ENCODE data around the gene PDIA5.

The PDIA5 gene

GRCh38 chr3:123020709-123021108 is 46.1 kb upstream of the PDIA5 start:
- TF ChIP-seq CTCF (conservative IDR thresholded peaks at IDR 0.05; ENCODE audit: low read depth, low read length), result no peak
- no peaks in the 10 kb centered on the region for H4K20me1 ChIP-seq (ENCODE audit: insufficient read depth)
- no peak overlapping the region for H2AFZ ChIP-seq (ENCODE audit: low read depth)
- H3K4me2 ChIP-seq, result no peak overlapping the region
- no peaks in the 10 kb centered on the region for H3K79me2 ChIP-seq (ENCODE audit: insufficient read depth, low read depth)
- H3K4me3 ChIP-seq (IDR thresholded peaks at IDR 0.05; ENCODE audit: insufficient read depth, low read depth, low read length), result no peak overlapping the region
- no peaks in the 10 kb centered on the region for H3K4me1 ChIP-seq (ENCODE audit: low read depth, poor library complexity, severe bottlenecking)
- H3K9ac ChIP-seq, result no peak overlapping the region
- H3K27ac ChIP-seq, result no peak overlapping the region
- no peaks in the 10 kb centered on the region for H3K27me3 ChIP-seq (ENCODE audit: insufficient read depth, low read depth)
- no peaks in the 10 kb centered on the region for H3K36me3 ChIP-seq (ENCODE audit: insufficient read depth)

GRCh38 chr3:123021388-123021787 is 45.4 kb upstream of the PDIA5 start:
- no peak for TF ChIP-seq CTCF (conservative IDR thresholded peaks at IDR 0.05; ENCODE audit: low read depth, low read length)
- H3K4me3 ChIP-seq (IDR thresholded peaks at IDR 0.05; ENCODE audit: insufficient read depth, low read depth, low read length), result no peak overlapping the region
- no peaks in the 10 kb centered on the region for H3K79me2 ChIP-seq (ENCODE audit: insufficient read depth, low read depth)
- H3K4me2 ChIP-seq, result no peak overlapping the region
- no peak overlapping the region for H3K9ac ChIP-seq
- H3K4me1 ChIP-seq (ENCODE audit: low read depth, poor library complexity, severe bottlenecking), result no peaks in the 10 kb centered on the region
- H3K27me3 ChIP-seq (ENCODE audit: insufficient read depth, low read depth), result no peaks in the 10 kb centered on the region
- H4K20me1 ChIP-seq (ENCODE audit: insufficient read depth), result no peaks in the 10 kb centered on the region
- no peaks in the 10 kb centered on the region for H3K36me3 ChIP-seq (ENCODE audit: insufficient read depth)
- no peak overlapping the region for H3K27ac ChIP-seq
- H2AFZ ChIP-seq (ENCODE audit: low read depth), result no peak overlapping the region

- H4K20me1 ChIP-seq (ENCODE audit: insufficient read depth), result no peaks in the 10 kb centered on the region
- H3K9ac ChIP-seq, result no peak overlapping the region
- H3K4me2 ChIP-seq, result no peak overlapping the region
- H3K79me2 ChIP-seq (ENCODE audit: insufficient read depth, low read depth), result no peaks in the 10 kb centered on the region
- H3K4me1 ChIP-seq (ENCODE audit: low read depth, poor library complexity, severe bottlenecking), result no peaks in the 10 kb centered on the region
- no peaks in the 10 kb centered on the region for H3K27me3 ChIP-seq (ENCODE audit: insufficient read depth, low read depth)
- TF ChIP-seq CTCF (conservative IDR thresholded peaks at IDR 0.05; ENCODE audit: low read depth, low read length), result no peak
- H2AFZ ChIP-seq (ENCODE audit: low read depth), result no peak overlapping the region
- H3K4me3 ChIP-seq (IDR thresholded peaks at IDR 0.05; ENCODE audit: insufficient read depth, low read depth, low read length), result no peak overlapping the region
- no peak overlapping the region for H3K27ac ChIP-seq
- no peaks in the 10 kb centered on the region for H3K36me3 ChIP-seq (ENCODE audit: insufficient read depth)
These were observed 44.8 kb upstream of the PDIA5 start for GRCh38 chr3:123021996-123022510.

- no peaks in the 10 kb centered on the region for H3K79me2 ChIP-seq (ENCODE audit: insufficient read depth, low read depth)
- peaks cover 4% of the 10 kb centered on the region for H3K4me1 ChIP-seq (ENCODE audit: low read depth, poor library complexity, severe bottlenecking)
- H4K20me1 ChIP-seq (ENCODE audit: insufficient read depth), result no peaks in the 10 kb centered on the region
- H3K4me2 ChIP-seq, result no peak overlapping the region
- TF ChIP-seq CTCF (conservative IDR thresholded peaks at IDR 0.05; ENCODE audit: low read depth, low read length), result no peak
- H3K27me3 ChIP-seq (ENCODE audit: insufficient read depth, low read depth), result peaks cover 5% of the 10 kb centered on the region; the same call in 1 of the 2 replicates
- no peak overlapping the region for H3K9ac ChIP-seq
- no peak overlapping the region for H3K27ac ChIP-seq
- no peaks in the 10 kb centered on the region for H3K36me3 ChIP-seq (ENCODE audit: insufficient read depth)
- no peak overlapping the region for H3K4me3 ChIP-seq (IDR thresholded peaks at IDR 0.05; ENCODE audit: insufficient read depth, low read depth, low read length)
- no peak overlapping the region for H2AFZ ChIP-seq (ENCODE audit: low read depth)
These were observed 42.8 kb upstream of the PDIA5 start for GRCh38 chr3:123024056-123024455.

All from KMS-11 (cell line).